Neural cell (in vitro differentiated cells): Measurements from ENCODE around the gene ANKRD63. TPM values are rescaled to one million over a fixed set of nuclear protein-coding genes. Genes with fewer than 3 reads are reported as not detected.

ENCODE experiments used
- H2AFZ ChIP-seq: fragments of 200-600, 300-800 bp; sonication (generic), shearing (Covaris generic); 2 replicates; pipeline ENCODE4 v1.6.0; 2014; ENCODE audit warnings: low read depth, mild to moderate bottlenecking, antibody characterized with exemption, low read length, moderate library complexity
- H3F3A ChIP-seq: fragments of 200-600 bp; shearing (Covaris generic); 2 replicates; pipeline ENCODE4 v1.6.1; 2016; ENCODE audit warnings: mild to moderate bottlenecking, moderate library complexity, mixed read lengths, antibody characterized with exemption, low read length; ENCODE audit not compliant: insufficient read depth, poor library complexity, severe bottlenecking
- H3K27ac ChIP-seq: fragments of 200-600, 300-800 bp; sonication (generic), shearing (Covaris generic); 2 replicates; pipeline ENCODE4 v1.5.1; 2014; ENCODE audit warnings: mild to moderate bottlenecking, low read length, moderate library complexity
- H3K27me3 ChIP-seq: fragments of 300-800, 200-600 bp; sonication (generic), shearing (Covaris generic); 2 replicates; pipeline ENCODE4 v1.6.0; 2014; ENCODE audit warnings: mild to moderate bottlenecking, low read depth, low read length, moderate library complexity; ENCODE audit not compliant: insufficient read depth
- H3K36me3 ChIP-seq: fragments of 300-800, 200-600 bp; sonication (generic), shearing (Covaris generic); 2 replicates; pipeline ENCODE4 v1.5.1; 2014; ENCODE audit warnings: mild to moderate bottlenecking, antibody characterized with exemption, low read length, moderate library complexity; ENCODE audit not compliant: insufficient read depth
- H3K4me2 ChIP-seq: fragments of 300-800, 200-600 bp; sonication (generic), shearing (Covaris generic); 2 replicates; pipeline ENCODE4 v1.6.0; 2014; ENCODE audit warnings: mild to moderate bottlenecking, low read length
- H3K4me3 ChIP-seq: fragments of 300-800, 200-600 bp; sonication (generic), shearing (Covaris generic); 2 replicates; pipeline ENCODE4 v1.5.1; 2014; ENCODE audit warnings: mild to moderate bottlenecking, low read length, moderate library complexity
- H3K79me2 ChIP-seq: fragments of 200-600 bp; shearing (Covaris generic); replicated peaks from 2 replicates; pipeline ENCODE4 v1.6.0; 2014; ENCODE audit warnings: mild to moderate bottlenecking, low read length, moderate library complexity; ENCODE audit not compliant: insufficient read depth
- H3K9ac ChIP-seq: fragments of 300-800, 200-600 bp; sonication (generic), shearing (Covaris generic); 2 replicates; pipeline ENCODE4 v1.6.1; 2016; ENCODE audit warnings: mild to moderate bottlenecking, low read length, mixed read lengths
- H3K9me2 ChIP-seq: fragments of 200-600 bp; shearing (Covaris generic); 2 replicates; pipeline ENCODE4 v1.6.1; 2016; ENCODE audit warnings: mild to moderate bottlenecking, low read length, mixed read lengths; ENCODE audit not compliant: insufficient read depth
- H3K9me3 ChIP-seq: fragments of 200-600, 300-800 bp; sonication (generic), shearing (Covaris generic); 2 replicates; pipeline ENCODE4 v1.6.1; 2016; ENCODE audit warnings: mild to moderate bottlenecking, mixed run types, low read length, moderate library complexity, mixed read lengths
- H4K20me1 ChIP-seq: fragments of 200-600 bp; shearing (Covaris generic); 2 replicates; pipeline ENCODE4 v1.6.1; 2016; ENCODE audit warnings: mild to moderate bottlenecking, mixed run types; ENCODE audit not compliant: insufficient read depth
- CTCF ChIP-seq: fragments of 450-650 bp; IDR thresholded peaks from 2 replicates; pipeline ENCODE4 v1.5.1; 2014; ENCODE audit warnings: antibody characterized with exemption, mild to moderate bottlenecking, moderate library complexity; ENCODE audit not compliant: poor library complexity, severe bottlenecking
- EP300 ChIP-seq: fragments of 450-650 bp; conservative IDR thresholded peaks from 2 replicates; pipeline ENCODE4 v1.6.1; 2014; ENCODE audit warnings: antibody characterized with exemption, mild to moderate bottlenecking, moderate library complexity; ENCODE audit not compliant: poor library complexity, severe bottlenecking
- EZH2 ChIP-seq: fragments of 200-600, 300-800 bp; shearing (Covaris generic), sonication (generic); IDR thresholded peaks from 2 replicates; pipeline ENCODE4 v1.6.1; 2014; ENCODE audit warnings: antibody characterized with exemption, low read length, borderline replicate concordance, mild to moderate bottlenecking; ENCODE audit not compliant: insufficient read depth, poor library complexity, severe bottlenecking
- MXI1 ChIP-seq: fragments of 450-650 bp; conservative IDR thresholded peaks from 2 replicates; pipeline ENCODE4 v1.6.1; 2014; ENCODE audit warnings: antibody characterized with exemption, mild to moderate bottlenecking; ENCODE audit not compliant: poor library complexity, severe bottlenecking
- POLR2AphosphoS5 ChIP-seq: IDR thresholded peaks from 2 replicates; pipeline ENCODE4 v1.6.1; 2012
- RAD21 ChIP-seq: fragments of 450-650 bp; conservative IDR thresholded peaks from 2 replicates; pipeline ENCODE4 v1.6.1; 2014; ENCODE audit warnings: antibody characterized with exemption, mild to moderate bottlenecking, moderate library complexity
- REST ChIP-seq: IDR thresholded peaks from 2 replicates; pipeline ENCODE4 v1.6.1; 2012; ENCODE audit warnings: borderline replicate concordance
- SMC3 ChIP-seq: fragments of 450-650 bp; conservative IDR thresholded peaks from 2 replicates; pipeline ENCODE4 v1.6.1; 2014; ENCODE audit warnings: antibody characterized with exemption, mild to moderate bottlenecking, moderate library complexity; ENCODE audit not compliant: poor library complexity
- polyA plus RNA-seq: library from polyadenylated mRNA; depleted of rRNA; stranded (reverse); fragments of >200 nt; gene quantifications from 2 replicates; pipeline ENCODE4 v1.2.3, GENCODE V29; 2014

Gene ANKRD63
- polyA plus RNA-seq, 1 donor from 2014 or later: 2.1 TPM

- Histone ChIP-seq H4K20me1 (no peaks in the 10 kb centered on the region), H3K27ac (no peak overlapping the region), H3K4me3 (no peak overlapping the region), H3F3A (no peaks in the 10 kb centered on the region), H3K27me3 (peaks cover 15% of the 10 kb centered on the region), H3K36me3 (no peaks in the 10 kb centered on the region), H3K9me2 (no peaks in the 10 kb centered on the region), H3K4me2 (no peak overlapping the region), H2AFZ (no peak overlapping the region), H3K9ac (no peak overlapping the region), H3K79me2 (no peaks in the 10 kb centered on the region), H3K9me3 (no peaks in the 10 kb centered on the region)
- TF ChIP-seq REST (no peak), POLR2AphosphoS5 (no peak), CTCF (peak; percentile 99), EP300 (no peak), RAD21 (peak; percentile 87), SMC3 (peak; percentile 99), EZH2 (no peak)
These were observed 8.3 kb downstream of the ANKRD63 start for GRCh38 chr15:40274350-40275274.

- no peak overlapping the region for H3K9ac ChIP-seq
- H2AFZ ChIP-seq: no peak overlapping the region
- no peak overlapping the region for H3K27ac ChIP-seq
- no peak overlapping the region for H3K4me2 ChIP-seq
- H3K27me3 ChIP-seq: peaks cover 3% of the 10 kb centered on the region
- H3K36me3 ChIP-seq: no peaks in the 10 kb centered on the region
- H3K79me2 ChIP-seq: no peaks in the 10 kb centered on the region
- H3F3A ChIP-seq: no peaks in the 10 kb centered on the region
- TF ChIP-seq POLR2AphosphoS5 (no peak), MXI1 (no peak), REST (no peak), EZH2 (no peak), CTCF (no peak), RAD21 (no peak)
- no peaks in the 10 kb centered on the region for H4K20me1 ChIP-seq
- no peaks in the 10 kb centered on the region for H3K9me2 ChIP-seq
- no peak overlapping the region for H3K4me3 ChIP-seq
- H3K9me3 ChIP-seq: no peaks in the 10 kb centered on the region
These were observed 9.4 kb downstream of the ANKRD63 start for GRCh38 chr15:40273428-40273827.
